NCI-H748 treated with DMSO at 0.1 percent for 48 hours (cell line): Measurements from ENCODE around the gene PDILT.

ENCODE experiments used
- DNase-seq: peaks from one replicate; lab custom pipeline; 2025; lab: John Stamatoyannopoulos, UW

PDILT gene

DNA sequence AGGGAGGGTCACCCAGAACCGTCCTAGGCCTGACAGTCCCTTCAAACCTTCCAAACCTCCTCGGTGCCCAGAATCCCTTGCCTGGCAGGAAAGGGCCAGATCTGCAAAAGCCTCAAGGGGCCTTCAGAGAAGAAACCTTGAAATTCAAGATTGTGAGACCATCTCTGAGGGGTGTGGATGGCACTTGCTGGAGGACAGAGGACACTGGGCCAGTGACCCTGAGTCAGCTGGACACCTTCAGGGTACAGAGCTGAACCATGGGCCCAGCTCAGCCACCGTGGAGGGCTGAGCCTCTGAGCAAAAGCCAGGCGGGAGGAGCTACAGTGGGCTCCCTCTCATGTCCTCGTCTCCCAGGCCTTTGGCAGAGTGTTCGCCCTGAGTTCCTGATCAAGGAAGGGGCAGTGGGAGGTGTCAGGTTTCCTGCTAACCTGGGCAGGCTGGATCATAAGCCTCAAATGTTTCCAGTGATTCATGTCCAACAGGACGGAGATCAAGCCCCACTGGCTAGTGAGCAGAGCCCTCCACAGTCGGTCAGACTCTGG lies 3.0 kb downstream of the PDILT start:
- no peak for DNase-seq

DNA sequence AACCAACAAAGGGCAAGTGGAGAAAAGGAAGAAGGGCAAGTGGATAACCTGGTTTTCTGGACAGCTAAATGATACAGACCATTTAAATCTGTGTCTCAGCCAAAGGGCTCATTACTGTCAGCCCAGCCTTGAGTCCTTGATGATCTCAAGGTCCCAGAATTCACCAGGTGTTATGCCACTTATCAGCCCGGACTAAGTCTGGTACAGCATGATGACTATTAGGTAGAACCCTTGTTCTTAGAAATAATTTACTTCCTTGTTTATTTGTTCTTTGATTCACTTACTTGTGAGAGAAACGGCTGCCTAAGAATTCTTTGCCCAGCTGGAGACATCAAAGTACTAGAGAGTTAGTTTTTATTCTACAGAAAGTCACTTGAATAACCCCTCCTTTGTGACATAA lies 3.5 kb downstream of the PDILT start:
- no peak for DNase-seq

DNA sequence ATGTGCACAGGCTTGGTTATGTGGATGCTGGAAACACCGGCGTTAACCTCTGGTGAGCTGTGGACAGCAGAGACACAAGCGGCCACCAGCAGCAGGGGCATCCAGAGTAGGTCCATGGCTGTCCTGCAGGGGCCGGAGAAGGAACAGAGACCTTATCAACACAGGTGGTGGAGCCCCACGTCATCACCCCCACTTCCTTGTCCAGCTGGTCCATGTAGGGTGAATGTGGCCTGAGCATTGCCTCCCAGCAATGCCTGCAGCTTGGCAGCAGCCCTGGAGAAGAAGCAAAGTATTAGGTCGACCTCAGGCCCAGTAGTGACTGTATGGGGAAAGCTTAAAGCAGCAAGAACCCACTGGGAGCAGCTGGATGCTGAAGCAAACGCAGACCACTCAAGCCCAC lies 5.4 kb downstream of the PDILT start:
- DNase-seq: no peak

DNA sequence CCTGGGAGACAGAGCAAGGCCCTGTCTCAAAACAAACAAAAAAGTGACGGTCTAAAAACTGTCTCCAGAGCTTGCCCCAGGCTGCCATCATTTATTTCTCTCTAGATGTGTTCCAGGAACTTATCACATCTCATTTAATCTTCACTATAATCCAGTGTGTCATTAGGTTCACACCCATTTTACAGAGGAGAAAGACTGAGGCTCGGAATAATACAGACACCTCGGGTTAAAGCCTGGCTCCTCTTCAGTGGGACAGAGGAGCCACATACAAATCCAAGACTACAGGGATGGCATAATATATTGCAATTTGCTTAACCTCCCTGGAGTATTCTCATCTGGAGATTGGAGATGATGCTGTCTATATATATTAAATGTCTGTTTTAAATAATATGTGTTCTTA lies 5.9 kb downstream of the PDILT start:
- no peak for DNase-seq

DNA sequence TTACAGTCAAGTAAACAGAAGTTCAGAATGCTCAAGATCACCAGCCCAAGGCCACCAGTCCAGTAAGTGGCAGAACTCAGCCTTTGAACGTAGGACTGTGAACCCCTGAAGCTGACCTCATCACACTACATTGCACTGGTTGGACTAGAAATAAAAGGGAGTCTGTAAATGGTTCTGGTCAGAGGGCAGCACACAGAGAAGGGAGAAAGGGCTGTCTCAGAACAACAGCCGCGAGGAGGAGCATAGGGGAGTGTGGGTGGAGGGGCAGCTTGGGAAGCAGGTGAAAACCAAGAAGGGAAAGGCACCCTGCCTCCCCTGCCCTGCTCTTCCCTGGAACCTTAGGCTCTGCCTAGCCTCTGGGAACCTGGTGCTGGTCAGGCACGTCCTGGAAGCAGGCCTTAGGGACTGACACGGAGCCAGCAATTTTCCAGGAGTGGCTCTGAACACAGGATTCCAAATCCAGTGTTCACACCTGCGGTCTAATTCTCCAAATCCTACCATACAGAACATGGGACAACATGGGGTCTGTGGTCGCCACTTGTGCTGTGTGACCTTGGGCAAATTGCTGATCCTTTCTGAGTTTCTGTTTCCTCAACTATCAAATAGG lies 7.0 kb downstream of the PDILT start:
- DNase-seq: no peak

DNA sequence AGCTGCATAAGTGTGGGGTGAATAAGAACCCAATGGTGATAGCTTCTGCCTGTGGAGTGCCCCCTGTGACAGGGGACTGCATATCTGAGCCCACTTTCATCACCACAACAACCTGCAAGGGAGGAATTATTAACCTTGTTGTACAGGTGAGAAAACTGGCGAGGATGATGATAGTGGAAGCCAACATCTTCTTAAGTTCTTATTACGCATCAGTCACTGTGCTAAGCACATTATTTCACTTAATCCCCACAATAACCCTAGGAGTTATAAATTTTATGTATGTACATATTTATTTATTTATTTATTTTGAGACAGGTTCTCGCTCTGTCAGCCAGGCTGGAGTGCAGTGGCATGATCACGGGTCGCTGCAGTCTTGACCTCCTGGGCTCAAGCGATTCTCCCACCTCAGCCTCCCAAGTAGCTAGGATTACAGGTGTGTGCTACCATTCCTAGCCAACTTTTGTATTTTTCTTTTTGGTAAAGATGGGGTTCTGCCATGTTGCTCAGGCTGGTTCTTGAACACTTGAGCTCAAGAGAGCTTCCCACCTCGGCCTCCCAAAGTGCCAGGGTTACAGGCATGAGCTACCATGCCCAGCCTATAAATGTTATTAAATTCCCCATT lies 7.6 kb downstream of the PDILT start:
- no peak for DNase-seq

DNA sequence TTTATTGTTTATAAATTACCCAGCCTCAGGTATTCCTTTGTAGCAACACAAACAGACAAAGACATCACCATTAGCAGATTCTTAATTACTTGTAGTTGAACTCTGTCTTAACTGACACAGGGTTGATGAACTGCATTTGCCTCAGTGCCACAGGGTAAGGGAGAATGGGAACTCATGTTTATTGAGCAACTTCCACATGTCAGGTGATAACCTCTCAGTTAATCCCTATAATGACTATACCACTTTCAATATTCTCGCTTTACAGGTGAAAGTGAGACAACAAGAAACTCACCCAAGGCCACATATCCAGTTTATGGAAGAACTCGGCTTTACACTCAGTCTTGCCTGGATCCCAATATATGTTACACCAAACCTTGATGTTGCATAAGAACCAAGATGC lies 8.6 kb downstream of the PDILT start:
- no peak for DNase-seq

DNA sequence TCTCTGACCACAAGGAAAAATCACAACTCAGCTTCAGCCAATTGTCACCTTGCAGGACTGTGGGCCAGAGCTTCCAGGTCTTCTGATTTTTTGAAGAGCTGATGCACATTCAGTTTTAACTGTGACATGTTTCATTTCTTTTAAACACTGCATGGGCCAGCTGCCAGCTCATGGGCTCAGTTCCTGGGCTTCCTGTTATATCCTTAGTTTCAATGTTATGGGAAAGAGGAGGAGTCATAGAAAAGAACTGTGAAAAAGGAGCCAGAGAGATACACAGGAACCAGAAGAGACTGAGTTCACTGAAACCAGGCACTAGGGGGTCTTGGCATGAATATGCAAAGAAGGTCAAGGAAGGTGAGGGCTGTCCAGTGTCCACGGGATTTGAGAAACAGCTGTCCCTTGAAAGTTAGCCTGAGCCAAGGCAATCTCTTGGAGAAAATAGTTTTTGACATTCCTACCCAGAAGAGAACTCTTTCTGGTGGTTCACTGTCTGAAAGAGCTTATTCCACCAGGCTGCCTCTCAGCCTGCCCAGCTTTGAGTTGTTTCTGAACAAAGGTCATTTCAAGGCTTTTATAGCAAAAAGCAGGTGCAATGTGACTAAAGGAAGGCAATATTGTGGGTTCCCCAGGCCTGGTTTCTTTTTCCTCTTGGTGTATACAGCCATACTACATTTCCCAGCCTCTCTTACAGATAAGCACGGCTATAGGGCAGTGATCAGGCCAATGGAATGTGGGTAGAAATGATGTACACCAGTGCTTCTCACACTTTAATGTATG lies 10.5 kb downstream of the PDILT start:
- DNase-seq: no peak

DNA sequence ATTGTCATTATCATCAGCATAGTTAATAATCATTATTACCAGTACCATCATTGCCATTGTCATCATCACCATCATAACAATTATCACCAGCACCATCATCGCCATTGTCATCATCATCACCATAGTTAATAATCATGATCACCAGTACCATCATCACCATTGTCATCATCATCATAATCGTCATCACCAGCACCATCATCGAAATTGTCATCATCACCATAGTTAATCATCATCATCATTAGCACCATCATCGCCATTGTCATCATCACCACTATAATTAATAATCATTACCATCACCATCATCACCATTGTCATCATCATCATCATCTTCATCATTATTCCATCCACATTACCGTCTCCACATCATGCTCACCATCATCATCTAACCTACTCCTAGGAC lies 13.5 kb downstream of the PDILT start:
- no peak for DNase-seq

DNA sequence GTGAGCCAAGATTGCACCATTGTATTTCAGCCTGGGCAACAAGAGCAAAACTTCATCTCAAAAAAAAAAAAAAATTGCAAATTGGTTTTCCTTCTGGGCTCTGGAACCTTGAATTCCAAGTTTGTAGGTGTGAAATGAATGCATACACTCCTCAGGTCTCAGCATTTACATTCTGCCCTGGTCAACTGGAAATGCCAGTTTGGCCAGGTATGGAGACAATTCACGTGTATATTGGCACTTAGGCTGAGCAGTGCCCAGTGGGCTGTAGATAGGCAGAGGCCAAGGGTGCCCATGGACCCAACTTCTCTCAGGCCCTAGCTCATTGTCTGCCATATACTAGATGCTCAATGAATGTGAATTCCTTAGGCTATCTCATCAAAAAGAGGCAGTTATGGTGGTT lies 15.7 kb downstream of the PDILT start:
- no peak for DNase-seq

DNA sequence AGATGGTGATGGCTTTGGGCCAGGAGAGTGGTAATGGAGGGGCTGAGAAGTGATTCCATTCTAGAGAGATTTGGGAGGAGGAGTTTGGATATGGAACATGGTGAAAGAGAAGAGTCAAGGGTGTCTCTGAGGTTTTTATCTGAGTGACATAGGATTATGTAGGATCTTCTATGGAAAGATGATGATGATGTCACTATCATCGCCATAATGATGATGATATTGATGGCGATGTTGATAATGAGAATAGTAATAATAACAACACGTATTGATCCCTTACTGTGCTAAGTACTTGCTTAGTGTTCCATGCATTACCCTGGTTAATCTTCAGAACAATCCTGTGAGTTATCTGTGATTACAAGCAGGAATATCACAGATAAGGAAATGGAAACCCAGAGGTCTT lies 16.6 kb downstream of the PDILT start:
- no peak for DNase-seq

DNA sequence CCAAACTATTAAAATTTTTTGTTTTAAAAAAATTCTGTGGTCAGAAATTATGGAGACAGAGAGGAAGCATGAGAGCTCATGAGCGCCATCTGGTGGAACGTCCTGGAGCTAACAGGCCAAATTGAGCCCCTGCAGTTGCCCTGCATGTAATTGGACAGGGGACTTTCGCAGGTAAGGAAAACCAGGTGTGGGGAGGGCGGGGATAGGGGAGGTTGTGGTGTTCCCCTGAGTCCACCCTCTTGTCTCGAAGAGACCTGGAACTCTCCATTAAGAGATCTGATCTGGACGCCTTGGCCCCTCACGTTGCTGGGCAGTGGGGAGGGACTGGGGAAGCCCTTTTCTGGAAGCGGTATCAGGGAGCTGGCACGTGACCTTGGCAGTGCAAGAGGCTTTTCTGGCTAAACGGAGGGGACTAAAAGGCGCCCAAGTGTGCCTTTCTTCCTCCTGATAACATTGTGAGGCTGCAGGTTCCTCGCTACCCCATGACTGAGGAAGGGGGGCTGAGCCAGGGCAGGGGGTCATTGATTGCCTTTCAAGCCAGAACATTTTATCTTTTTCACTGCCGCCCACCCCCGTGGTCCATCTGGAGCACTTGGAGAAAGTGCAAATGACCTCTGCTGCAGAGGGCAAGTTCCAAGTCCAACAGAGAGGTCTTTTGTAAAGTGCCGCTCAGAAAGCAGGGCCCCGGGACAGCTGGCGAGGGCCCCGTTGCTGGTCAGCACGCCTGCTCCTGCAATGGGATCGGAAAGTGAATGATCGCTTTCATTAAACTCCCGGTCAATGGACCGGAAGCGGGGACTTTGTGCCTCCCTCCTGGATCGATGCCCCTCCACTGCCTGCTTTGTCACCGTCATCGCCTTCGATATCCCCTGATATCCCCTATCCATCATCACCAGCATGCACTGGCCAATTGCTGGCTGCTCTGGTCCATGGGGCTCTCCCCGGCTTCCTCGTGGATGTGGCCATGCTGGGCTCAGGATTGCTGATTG lies 18.4 kb downstream of the PDILT start:
- DNase-seq: peak; percentile 33

DNA sequence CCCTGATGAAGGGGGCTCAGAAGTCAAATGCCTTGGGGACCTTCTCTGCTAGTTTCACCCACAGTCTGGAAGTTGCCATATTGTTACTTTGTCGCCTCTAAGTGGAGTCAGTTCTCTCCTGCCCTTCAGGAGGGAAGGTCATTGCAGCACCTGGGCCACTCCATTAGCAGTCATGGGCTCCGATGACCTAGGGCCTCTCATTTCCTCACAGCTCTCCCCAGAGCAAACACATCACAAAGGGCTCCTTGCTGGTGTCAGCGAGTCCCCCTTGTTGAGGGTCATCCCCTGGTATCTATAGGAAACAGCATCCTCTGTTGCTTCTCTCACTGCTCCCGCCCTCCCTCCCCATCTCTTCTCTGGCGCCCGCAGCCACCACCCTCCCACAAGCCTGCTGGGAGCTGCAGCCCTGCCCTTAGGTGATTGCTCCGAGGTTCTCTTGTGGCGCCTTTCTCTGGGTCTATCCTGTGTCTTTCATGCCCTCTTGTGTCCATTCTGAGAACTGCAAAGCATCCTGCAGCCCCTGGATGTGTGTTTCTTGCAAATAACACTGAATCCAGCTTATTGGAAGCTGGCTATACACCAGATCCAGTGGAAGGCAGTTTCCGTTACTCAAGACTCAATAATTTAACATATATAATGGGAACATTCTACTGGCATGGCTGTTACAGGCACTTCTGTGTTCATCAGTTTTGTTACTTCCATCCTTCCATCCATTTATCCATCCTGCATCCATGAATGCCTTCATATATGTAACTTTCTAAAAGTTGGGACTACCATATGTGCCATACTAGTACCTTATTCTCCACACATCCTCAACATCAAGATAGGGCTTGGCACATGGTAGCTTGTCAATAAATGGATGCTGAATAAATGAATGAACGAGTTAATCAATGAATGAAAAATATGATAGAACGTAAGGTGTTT lies 21.2 kb downstream of the PDILT start:
- DNase-seq: peak; percentile 43

DNA sequence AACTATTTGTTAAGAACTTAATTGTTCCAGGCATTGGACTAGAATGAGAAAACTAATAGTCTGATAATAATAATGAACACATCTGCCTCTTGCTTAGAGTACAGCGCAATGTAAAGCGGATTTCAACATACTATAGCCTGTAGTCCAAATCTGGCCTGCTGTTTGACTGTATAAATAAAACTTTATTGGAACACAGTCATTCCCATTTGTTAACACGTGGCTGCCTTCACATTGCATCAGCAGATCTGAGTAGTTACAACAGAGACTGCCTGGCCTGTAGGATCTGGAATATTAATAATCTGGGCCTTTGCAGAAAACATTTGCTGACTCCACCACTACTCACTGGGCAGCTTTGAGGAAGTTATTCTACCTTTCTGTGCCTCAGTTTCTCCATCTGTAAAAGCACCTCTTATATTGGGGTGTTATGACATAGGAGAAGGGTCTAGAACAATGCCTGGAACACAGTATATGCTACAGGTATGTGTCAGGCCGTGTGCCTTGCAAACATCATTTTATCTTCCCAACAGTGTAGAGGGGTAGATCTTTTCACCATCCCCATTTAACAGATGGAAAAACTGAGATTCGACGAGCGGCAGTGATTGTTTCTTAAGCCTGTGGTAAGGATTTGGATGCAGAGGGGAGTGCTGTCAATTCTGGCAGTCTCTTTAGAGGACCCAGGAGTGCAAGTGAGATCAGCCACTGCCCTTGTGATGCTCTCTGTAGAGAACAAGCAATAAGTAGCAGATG lies 22.2 kb downstream of the PDILT start:
- no peak for DNase-seq

DNA sequence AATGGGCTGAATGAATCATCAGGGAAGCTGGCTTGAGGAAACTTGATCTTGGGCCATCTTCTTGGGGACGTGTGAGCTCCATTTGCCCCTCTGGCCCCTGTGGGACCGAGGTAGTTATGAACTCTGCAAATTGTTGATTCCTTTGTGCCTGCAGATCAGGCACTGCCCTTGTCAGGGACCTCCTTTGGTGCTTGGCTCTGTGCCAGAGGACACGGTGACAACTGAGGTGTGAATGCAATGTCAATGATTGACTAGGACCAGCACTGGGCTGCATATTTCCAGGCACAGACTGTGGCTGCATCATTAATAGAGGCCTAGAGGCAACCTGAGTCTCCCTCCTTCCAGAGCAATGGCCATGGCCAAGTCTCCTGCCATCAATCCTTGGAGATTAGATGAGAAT lies 23.8 kb downstream of the PDILT start:
- DNase-seq: no peak

DNA sequence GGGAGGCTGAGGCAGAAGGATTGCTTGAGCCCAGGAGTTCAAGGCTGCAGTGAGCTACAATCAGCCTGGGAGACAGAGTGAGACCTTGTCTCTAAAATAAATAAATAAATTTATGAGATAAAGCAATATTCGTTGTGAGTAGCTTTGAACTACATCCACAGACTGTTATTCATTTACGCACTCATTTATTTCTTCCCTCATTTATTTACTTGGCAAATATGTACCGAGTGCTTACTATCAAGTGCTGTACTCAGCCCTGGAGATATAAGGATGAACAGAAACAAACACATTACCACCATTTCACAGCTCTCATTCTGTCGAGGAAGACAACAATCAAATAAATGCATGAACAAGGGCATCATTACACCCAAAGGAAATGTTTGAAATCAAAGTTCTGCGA lies 27.4 kb downstream of the PDILT start:
- no peak for DNase-seq

DNA sequence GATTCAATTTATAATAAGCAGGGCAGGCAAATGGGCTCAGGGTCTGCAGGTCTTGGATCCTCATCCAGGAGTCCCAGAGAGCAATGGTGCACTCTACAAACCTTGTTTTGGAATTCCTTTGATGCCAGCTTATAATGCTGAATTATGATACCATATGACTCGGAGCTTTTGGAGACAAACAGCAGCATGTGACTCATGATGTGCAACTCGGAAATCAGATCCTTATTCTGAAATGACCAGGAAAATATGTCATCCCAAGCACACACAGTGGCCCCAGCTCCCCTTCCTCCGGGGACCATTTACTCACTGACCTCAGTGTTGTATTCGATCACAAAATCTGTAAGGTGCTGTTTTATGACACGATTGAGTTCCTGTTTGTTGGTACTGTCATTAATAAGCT lies 31.8 kb downstream of the PDILT start:
- no peak for DNase-seq

DNA sequence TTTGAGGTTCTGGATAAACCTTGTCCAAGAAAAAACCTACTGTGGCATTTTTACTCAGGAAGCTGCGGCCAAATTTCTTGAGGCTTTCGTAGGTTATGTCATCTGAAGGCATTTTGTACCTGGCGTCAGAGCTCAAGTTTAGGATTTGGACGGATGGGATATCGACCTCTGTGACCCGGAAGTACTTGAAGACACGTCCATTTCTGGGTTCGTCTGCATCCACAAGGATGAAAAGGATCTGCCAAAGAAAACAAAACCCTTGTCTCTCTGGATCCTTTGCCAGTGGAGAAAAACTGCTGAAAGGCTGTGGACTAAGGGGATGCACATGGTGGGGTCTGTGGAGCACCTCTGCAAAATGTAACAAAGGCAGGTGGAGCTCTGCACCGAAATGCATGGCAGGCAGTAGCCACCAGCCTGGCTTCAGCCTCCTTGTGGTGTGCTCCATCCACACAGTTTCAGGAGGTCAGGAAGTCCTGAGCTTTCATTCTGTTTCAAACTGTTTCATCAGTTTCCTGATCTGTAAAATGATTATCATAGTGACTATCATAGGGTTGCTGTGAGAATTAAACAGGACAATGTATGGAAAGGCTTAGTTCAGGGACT lies 35.0 kb downstream of the PDILT start:
- DNase-seq: no peak

DNA sequence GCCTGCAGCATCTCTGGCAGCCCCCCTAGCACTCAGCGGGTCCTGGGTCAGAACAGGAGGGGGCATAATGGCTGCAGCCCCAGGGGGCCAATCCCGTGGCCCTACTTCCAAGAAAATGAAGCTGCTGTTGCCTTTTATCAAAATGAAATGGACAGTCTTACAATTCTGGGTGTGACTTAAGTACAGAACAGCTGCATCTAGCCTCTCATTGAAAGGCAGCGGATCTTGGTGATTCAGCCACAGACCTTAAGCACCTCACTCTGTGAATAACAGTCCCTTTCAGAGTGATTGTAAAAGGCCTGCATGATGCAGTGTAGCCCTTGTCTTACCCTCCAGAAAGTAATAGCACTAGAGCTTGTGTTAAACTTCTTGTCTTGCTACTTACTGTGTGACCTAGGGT lies 40.5 kb downstream of the PDILT start:
- DNase-seq: no peak

DNA sequence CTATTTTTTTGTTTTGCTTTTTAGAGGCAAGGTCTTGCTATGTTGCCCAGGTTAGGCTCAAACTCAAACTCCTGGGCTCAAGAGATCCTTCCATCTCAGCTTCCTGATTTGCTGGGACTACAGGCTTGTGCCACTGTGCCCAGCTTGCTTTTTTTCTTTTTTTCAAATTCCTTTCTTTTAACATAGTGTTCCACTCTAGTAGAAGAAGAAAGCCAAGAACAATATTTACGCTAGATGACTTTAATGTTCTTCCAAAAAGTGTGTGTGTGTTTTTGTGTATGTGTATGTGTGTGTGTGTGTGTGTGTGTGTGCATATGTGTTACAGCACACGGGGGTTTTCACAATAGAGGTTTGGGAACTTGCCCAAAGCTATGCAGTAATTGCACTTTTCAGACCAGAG lies 41.3 kb downstream of the PDILT start:
- DNase-seq: no peak
